SU-DHL-6 (cell line): ENCODE results near the gene GIGYF2.

Experiments used
- CTCF ChIP-seq: fragments of 200-600 bp; sonication (generic); IDR thresholded peaks from one replicate; pipeline ENCODE4 v1.5.1; 2017; ENCODE audit warnings: antibody characterized with exemption, mild to moderate bottlenecking, low read length, moderate library complexity; ENCODE audit not compliant: insufficient read depth, poor library complexity, severe bottlenecking
- EZH2phosphoT487 ChIP-seq: fragments of 200-600 bp; sonication (generic), shearing (Covaris generic); conservative IDR thresholded peaks from 2 replicates; pipeline ENCODE4 v1.6.1; 2018; ENCODE audit warnings: mild to moderate bottlenecking, antibody characterized with exemption, low read length, moderate library complexity, mixed read lengths

GRCh38 chr2:232897598-232898408 is 200.7 kb downstream of the GIGYF2 start:
- TF ChIP-seq CTCF (no peak), EZH2phosphoT487 (no peak)
